ENCODE measurements around the gene PATZ1. TPM values are rescaled to one million over a fixed set of nuclear protein-coding genes. Genes with fewer than 3 reads are reported as not detected.

The PATZ1 gene
- total RNA-seq, 1 experiment from 2014 or later = 60.5 TPM

DNA sequence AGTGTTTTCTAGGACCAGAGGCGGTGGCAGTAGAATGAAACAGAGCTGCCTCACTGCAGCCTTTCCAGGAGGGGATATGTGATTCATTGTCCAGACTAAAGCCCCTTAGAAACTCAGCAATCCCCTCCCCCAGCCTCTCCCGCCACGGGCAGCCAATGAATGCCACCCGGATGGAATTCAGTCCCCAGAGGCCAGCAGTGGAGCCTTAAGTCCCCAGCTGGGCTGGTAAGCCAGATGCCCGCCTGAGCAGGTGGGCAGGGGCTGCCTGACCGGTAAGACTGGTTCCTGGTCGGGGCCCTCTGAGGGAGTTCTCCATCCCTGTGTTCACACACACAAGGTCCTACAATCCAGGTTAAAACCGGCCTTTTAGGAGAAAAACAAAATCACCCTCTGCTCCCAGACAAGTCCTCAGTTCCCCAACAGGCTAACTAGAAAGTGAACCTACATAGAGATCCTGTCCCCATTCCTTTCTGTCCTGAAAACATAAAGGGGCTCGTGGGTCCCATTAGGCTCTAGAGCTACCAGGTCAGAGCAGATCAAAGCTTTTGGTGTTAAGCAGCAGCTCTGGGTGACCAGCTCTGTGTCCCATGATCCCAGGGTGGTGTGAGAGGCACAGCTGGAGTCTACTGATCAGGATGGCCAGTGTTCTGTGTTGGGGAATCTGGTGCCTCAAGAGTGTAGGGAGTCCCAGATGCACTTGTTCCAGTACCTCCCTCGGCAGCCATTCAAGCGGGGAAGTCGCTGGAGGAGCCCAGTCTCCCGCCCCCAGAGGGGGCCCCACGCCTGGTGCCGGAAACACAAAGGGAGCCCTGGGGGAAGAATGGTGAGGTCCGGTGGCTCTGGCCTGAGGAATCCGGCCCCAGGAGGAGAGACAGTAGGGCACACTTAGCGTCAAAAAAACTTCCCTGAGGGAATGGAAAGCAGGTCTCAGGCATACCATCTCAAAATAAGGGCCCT is 2.6 kb downstream of the PATZ1 start (continued):
- TF ChIP-seq, protein P1, sequence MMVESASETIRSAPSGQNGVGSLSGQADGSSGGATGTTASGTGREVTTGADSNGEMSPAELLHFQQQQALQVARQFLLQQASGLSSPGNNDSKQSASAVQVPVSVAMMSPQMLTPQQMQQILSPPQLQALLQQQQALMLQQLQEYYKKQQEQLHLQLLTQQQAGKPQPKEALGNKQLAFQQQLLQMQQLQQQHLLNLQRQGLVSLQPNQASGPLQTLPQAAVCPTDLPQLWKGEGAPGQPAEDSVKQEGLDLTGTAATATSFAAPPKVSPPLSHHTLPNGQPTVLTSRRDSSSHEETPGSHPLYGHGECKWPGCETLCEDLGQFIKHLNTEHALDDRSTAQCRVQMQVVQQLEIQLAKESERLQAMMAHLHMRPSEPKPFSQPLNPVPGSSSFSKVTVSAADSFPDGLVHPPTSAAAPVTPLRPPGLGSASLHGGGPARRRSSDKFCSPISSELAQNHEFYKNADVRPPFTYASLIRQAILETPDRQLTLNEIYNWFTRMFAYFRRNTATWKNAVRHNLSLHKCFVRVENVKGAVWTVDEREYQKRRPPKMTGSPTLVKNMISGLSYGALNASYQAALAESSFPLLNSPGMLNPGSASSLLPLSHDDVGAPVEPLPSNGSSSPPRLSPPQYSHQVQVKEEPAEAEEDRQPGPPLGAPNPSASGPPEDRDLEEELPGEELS (CRISPR knock-in tag; IDR thresholded peaks at IDR 0.05) = 0 out of 2 replicates have a peak, but pooled peaks have one; percentile 46
- TF ChIP-seq NFYB (CRISPR knock-in tag; conservative IDR thresholded peaks at IDR 0.05; ENCODE audit: low read depth) (peak; percentile 40; the same call in 1 of the 2 replicates), JAZF1 (CRISPR knock-in tag; IDR thresholded peaks at IDR 0.05) (no peak)

- H3K36me3 Mint-ChIP-seq = peaks cover 37% of the 10 kb centered on the region
- H3K9me3 Mint-ChIP-seq = no peaks in the 10 kb centered on the region
- CTCF ChIA-PET = no interaction called here
- H3K27me3 Mint-ChIP-seq (ENCODE audit: low read depth) = no peaks in the 10 kb centered on the region
- ATAC-seq (no peak), DNase-seq (ENCODE audit: low spot score) (peak; percentile 43)
- POLR2A ChIA-PET = interaction anchor here (0.6 to 2.1 kb wide), 4 partner anchors 29 to 621 kb away, joined by 3 to 8 read pairs (median 3); partner anchors contain the start of gene PIK3IP1
- peak overlapping the region; percentile 95 for H3K27ac Mint-ChIP-seq
- peak overlapping the region; percentile 80 for H3K4me3 Mint-ChIP-seq
- peaks cover 55% of the 10 kb centered on the region for H3K4me1 Mint-ChIP-seq
- TF ChIP-seq EMX1 (CRISPR knock-in tag; IDR thresholded peaks at IDR 0.05) (0 out of 2 replicates have a peak, but pooled peaks have one; percentile 49), RORB (CRISPR knock-in tag; IDR thresholded peaks at IDR 0.05) (no peak), NFE2L1 (CRISPR knock-in tag; IDR thresholded peaks at IDR 0.05) (0 out of 2 replicates have a peak, but pooled peaks have one; percentile 2), MYBL2 (CRISPR knock-in tag; IDR thresholded peaks at IDR 0.05) (no peak), ARID4B (CRISPR knock-in tag; IDR thresholded peaks at IDR 0.05; ENCODE audit: borderline replicate concordance) (no peak), E2F5 (CRISPR knock-in tag; IDR thresholded peaks at IDR 0.05) (no peak), ZNF138 (CRISPR knock-in tag; conservative IDR thresholded peaks at IDR 0.05) (no peak), OVOL2 (CRISPR knock-in tag; IDR thresholded peaks at IDR 0.05; ENCODE audit: borderline replicate concordance) (no peak), NFYB (CRISPR knock-in tag; conservative IDR thresholded peaks at IDR 0.05; ENCODE audit: low read depth) (no peak), SMAD3 (CRISPR knock-in tag; IDR thresholded peaks at IDR 0.05; ENCODE audit: borderline replicate concordance) (no peak)
Measured at GRCh38 chr22:31342389-31343140, 3.6 kb downstream of the PATZ1 start.

All from WTC11 (cell line).